SKM-1 (cell line): ENCODE data around the gene ANO2.

Source experiments
- DNase-seq: peaks from one replicate; lab custom pipeline; 2025; ENCODE audit not compliant: unreplicated experiment; lab: John Stamatoyannopoulos, UW

ANO2 gene

DNA sequence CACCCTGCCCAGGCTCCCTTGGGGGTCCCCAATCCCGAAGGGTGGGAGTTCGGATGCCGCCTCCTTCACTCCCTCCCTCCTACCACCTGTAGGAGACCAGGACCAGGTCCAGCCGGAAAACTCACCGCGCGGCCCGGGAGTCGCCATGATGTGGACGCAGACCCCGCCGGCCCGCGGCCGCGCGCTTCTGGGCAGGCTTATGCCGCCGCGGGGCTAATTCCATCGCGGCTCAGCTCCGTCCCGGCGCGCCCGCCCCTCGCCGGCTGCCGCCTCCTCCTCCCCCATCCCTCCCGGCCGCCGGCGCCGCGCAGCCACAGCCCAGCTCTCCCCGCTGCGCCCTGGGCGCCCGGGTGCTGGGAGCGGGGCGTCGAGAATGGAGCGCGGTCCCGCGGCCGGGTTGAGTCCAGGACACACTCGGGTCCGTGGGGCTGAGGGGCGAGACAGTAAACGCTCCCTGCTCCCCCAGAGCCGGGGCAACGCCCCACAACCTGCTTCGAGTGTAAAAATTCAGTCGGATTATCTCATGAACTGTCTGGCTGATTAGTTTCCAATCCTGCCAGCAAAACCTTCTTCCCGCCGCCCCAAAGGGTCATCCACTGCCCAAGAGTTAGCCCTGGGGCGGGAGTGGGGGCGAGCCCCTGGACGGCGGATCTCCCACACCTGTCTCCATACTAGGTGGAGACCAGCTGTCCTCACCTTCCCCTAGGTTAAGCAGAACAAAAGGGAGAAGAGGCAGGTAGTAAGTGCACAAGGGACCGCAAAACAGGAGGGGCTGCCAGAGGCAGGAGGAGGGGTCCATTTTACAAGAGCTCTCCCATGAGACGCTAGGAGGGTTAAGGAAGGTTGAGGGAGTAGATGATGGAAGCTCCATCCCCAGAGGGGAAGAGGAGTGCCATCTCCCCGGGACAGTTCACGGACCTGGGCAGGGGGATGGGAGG, at the start of gene ANO2:
Gene ANO2 (minus strand): TSS at position 189 of the 938 bp plus-strand sequence. CDS start 42 bp downstream, at position 147.
- no peak for DNase-seq

DNA sequence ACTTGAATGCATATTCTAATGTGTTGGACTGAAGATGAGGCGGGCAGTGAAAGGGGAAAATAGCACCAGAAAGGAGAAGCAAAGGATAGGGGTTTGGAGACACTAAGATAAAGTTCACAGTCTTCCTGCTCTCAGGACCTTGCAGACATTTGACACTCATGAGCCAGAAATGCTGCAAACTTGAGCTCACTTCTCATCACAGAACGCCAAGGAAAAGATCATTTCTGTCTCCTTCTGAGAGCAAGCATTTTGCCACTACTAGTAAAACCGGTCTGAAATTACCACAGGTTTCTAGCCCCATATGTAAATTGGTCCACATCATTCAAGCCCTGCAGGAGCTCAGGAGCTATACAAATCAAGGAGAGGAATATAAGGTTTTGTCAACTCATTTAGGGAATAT, 44.6 kb upstream of the ANO2 start:
- no peak for DNase-seq

DNA sequence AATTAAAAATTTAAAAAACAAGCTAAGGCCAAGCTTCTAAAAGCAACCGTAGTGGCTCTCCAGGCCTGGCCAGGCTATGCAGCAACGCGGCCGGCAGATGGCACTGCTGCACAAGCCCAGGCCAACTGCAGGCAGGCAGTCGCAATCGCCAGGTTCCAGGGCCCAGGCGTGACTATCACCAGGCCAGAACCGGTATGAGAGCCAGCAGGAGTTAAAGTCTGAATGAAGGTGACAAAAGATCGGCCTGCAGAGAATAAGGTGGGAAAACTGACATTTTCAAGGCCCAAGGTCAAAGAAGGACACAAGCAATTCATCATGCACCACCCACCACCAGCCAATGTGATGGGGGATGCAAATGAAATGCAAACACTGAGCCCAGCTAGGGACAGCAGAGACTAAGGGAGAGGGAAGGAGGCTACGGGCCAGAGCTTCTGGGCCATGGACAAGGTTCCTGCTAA, 43.6 kb upstream of the ANO2 start:
- DNase-seq, result peak; percentile 1

DNA sequence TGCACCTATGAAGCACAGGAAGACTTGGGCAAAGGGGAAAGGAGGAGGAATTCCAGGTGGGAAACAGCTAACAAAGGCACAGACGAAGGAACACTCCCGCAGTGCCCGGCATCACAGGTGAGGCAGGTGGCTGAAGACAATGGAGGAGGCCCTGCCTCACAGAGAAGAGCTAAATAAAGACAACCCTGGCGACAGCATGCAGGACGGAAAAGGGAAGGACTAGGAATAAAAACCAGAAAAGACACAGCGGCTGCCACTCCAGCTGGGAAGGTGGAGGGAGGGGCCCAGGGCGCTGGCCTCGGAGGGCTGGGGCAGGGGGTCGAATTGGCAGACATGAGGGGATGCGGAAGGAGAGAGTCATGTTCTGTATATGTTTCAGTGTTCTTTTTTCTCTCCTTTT, 43.0 kb upstream of the ANO2 start:
- DNase-seq, result no peak

DNA sequence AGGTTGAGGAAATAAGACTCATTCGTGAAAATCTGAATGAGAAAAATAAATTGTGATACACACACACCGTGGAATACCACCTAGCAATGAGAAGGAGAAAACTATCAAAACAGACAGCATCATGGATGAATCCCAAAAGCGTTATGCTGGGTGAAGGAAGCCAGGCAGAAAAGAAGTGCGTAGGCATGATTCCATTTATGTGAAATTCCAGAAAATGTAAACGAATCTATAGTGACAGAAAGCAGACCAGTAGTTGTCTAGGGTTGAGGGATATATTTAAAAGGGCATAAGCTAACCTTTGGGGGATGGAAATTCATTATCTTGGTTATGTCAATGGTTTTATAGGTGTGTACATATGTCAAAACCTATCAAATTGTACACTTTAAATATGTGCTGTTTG, 42.5 kb upstream of the ANO2 start:
- no peak for DNase-seq

DNA sequence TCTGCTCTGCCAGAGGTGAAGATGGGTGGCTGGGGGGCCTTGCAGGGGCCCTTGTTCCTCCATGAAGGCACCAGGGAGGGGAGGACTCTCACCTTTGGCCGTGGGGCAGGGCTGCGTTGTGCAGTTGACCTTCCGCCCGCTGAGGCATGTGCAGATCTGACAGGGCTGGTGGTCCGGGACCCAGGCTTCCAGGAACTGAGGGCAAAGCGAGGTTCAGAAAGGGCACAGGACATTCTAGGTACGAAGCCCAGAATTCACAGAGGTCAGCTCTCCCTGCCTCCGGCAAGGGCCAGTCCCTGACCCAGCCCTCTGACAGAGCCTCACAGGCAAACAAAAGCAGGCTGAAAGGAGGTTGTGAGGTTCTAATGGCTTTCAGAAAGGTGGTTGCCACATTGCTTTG, 40.4 kb upstream of the ANO2 start:
- DNase-seq, result no peak

DNA sequence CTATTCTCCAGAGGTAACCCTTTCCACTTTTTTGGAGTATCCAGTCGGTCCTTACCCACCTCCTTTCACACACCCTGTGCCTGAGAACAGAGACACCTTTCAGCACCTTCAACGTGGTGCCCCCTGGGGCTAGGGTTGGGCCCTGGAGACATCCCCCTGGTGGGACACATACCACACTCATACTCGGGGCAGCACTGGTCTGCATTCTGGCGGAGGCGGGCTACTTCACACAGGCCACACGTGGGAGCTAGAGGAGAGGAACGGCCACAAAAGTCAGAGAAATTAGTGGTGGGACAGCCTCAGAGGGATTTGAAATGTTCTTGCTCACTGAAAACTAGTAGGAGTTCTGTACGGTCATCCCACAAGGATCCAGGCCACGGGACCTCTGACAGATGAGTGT, 39.8 kb upstream of the ANO2 start:
- DNase-seq, result no peak

DNA sequence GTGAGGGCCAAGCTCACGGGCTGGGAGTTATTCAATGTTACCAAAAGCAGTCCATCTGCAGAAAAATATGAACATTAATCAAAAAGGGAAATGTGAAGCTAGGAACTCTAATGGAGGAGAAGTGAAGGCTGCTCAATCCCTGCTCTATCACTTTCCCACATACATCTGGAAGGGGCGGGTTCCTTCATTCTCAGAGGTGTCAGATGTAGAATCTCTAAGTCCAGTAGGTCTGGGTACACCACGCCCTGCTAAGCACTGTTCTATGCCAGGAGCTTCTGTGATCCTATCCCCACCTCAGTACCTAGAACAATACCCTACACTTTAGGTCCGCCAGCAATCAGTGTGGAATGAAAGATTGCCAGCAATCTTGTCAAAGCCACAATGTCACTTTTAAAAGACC, 37.0 kb upstream of the ANO2 start:
- DNase-seq, result no peak

DNA sequence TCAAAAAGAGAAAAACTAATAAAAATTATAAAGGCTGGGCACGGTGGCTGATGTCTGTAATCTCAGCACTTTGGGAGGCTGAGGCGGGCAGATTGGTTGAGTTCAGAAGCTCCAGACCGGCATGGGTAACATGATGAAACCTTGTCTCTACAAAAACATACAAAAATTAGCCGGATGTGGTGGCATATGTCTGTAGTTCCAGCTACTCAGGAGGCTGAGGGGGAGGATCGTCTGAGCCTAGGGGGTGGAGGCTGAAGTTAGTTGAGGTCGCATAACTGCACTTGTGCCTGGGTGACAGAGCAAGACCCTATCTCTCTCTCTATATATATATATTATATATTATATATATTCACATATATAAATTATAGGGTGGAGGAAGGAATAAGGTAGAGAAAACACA, 32.5 kb upstream of the ANO2 start:
- no peak for DNase-seq

DNA sequence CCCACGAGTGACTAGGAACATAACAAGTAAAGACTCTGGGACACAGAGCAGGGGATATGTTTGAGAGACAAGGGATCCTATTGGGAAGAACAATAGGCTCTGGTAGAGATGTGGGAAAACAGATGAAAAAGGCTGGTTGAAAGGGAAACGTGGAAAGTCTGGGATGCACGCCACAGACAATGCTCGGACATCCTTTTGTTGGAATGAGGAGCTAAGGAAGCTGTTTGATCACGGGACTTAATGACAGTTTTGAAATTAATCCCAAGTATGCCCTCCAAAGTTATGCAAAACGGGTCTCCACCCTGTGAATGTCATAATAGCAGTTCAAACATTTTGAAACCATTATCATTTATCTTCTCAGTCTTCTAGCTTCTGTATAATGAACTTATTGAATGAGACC, 31.7 kb upstream of the ANO2 start:
- no peak for DNase-seq

DNA sequence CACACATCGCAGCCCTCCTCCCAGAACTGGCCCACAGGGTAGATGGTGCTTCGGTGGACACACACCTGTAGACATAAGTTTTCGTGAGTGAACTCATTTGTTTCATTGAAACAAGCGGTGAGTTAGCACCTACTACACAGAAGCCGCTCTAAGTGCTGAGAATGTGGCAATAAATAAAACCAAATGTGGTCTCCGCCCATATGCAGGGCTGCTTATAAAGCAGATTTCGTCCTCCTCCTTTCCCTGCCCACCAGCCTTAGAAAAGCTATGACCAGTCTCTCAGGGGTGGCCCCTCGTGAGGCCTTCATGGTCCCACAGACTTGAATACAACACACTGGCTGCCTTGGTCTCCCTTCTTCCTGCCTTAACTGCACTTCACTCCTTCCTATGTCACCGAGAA, 31.1 kb upstream of the ANO2 start:
- DNase-seq, result no peak

DNA sequence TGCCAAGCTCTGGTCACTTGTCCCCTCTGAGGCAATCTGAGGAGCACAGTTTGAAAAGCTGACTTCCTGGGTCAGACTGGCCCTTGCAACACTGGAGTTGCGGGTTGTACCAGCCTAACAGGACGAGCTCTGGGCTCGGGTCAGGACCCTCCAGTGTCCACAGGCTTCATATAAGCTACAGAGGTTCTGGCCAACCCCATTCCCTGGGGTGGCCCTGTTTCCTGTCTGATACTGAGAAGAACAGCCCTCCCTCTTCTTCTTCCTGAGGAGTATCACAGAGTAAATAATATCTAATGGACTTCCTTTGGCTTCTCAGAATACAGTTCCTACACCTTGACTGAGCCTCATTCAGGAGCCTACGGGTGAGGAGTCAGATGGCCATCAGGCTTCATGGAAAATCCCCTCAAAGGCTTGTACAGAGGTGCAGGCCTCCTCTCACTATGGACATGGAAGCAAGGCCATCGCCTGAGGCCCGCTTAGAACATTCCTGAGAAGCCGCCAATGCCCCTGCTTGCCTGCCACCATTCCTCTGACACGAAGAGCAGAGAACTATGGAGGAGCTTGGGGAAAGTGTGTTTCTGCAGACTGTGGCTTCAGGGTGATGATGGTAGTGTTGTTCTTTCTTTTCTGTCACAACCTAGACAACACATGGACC, 28.5 kb upstream of the ANO2 start:
- DNase-seq, result no peak

DNA sequence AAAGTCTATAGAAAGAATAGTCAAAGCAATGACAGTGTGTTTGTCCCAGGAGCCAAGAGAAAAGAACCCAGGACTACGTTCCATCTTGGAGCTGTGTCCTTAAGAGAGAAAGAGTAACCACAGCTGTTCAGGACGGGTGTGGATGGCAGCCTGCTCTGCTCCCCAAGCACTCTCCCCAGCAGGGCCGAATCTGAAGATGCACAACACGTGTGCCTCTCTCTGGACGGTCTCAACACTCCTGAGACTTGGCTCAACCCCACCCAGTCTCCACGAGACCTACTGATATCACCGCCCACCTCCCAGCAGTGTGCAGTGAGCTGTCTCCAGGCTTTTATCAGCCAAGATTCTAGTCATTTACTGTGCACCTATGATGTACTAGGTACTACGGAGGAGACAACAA, 27.3 kb upstream of the ANO2 start:
- DNase-seq, result no peak

DNA sequence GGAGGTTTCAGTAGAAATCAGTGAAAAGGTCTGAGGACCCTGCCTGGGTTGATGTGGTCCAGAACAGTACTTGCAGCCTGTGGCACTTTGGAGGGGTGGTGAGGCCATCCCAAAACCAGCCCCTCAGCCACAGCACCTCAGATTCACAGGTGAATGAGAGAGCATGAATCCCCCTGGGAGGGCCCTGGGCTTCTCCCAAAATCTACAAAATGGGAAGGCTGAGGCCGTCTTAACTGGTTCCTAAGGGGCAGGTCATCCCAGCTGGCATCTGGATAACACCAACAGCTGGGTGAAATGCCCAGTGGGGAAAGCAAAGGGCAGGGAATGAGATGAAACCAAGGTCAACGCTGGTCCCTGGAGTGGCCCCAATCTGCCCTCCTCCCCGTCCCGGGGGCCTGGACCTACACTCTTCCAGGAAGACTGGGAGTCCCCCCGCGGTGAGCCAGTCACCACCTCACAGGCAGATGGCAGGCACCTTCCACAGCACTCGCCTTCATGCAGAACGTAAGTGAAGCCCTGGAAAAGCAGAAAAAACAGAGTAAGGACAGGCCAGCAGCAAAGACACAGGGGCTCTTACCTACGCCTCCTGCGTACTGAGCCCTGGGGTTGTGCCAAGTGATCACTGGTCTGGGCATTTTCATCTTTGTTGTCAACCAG, 26.3 kb upstream of the ANO2 start:
- no peak for DNase-seq

DNA sequence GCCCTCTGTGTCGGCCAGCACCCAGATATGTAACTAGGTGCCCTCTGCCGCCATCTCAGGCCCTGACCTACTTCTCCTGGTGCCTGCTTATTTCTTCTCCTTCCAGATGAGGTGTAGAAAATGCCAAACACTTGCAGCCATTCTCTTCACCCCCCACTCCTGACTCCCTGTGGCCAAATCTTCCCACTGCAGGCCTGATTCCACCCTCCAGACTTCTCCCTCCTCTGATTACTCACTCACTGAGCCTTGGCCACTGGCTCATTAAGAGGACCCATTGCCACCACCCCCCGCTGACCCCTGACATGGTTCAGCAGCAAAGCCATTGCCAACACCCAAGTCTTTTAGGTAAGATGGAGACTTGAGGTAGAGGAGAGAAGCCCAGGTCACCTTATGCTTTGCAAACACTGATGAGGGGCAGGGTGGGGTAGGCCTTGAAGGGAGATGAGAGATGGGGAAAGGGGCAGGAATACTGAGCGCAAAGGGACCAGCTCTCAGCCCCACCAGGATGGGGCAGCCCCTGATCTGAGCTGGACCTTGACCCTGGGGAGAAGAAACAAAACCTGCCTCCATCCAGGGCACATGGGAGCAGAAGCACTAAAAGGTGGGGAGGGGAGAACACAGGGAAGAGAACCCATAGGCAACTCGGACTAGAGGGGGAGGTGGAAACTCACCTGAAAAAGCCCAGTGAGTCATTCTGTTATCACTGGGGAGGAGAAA, 25.1 kb upstream of the ANO2 start:
- no peak for DNase-seq

DNA sequence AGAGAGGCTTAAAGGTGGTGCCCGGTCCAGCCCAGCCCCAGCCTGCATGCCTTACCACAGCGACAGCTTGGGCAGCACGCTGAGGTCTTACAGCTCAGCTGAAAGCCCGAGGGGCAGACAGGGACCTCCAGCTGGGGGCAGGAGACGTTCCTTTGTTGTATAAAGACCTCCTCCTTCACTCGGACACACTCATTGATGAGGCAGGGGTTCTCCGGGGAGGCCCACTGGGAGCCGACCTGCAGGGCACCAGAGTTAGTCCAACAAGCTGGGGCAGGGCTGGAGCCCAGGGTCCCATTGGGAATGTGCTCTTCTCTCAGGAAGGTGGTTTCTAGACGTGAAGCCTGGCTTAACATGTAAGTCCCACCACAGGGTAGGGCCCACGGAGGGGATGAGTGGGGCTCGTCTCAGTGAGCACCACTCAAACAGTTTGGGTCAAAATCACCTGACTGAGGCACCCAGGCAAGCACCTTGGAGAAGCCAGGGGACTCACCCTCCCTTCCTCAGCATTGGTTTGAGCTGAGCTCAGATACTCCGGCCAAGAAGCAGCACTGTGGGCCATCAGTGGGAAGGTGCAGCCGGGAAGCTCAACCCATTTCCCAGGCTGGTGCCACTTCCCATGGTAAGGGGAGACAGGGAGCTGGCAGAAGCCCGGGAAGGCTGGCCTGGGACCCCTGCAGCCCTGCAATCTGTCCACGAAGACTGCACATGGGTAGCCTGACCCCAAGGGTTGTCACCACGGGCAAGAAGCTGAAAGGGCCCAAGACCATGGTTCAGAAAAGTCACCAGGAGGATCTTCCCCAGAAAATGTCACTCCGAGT, 24.3 kb upstream of the ANO2 start:
- no peak for DNase-seq

DNA sequence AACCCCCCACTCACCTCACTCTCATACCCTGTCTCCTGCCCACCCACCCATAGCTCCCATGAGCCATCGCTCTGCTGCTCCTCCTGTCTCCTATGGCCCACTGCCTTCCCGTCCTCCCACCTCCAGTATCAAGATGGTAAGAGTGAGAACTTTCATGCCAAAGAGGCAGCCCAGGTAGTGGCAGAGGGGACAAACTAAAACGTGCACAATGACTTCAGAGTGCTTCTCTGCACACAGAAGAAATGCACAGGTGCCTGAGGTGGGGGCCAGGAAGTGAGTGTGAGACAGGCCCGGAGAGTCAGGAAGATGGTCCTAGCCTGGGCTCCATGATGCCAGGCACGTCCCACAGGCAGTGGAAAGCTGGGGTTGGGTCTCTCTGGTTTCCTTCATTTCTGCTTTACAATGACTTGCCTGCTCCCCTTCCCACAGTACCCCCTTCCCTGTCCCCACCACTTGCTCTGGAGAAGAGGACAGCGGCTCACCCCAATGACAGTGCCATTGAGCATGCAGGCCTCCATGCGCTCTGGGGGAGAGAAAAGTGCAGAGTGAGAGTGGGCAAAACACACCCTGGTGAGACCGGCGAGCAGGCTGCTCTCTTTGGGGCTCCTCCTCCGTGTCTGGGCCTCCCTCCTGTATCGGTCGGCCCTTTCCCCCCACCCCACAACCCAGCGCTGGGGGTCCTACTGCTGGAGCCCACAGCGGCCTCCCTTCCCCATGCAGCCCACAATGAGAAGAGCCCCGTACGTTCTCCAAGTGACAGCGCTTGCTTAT, 22.8 kb upstream of the ANO2 start:
- DNase-seq, result no peak

DNA sequence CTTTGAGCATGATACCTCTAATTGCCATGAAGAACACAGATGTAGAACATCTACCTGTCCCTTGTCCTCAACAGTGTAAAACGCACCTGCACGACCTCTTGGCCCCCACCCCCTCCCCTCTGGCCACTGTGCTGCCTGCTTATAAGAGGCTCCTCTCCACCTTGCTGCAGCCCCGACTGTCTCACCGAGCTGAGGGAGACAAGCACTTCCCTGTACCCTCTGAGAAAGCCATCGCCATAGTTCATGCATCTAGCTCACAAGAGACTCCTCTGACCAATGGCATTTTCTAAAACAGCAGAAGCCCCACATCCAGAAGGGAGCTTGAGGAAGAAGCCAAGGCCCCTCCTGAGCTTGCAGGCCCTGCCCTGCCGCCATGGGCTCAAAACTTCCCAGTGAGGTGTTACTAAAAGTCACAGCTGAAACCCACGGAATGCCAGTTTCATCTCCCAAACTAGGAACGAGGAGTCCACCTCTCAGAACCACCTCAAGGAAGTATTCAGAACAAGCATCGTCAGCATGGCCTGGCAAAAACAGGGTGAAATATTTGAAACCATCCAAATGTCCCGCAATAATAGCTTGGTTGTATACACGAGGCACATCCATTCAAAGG, 21.5 kb upstream of the ANO2 start:
- no peak for DNase-seq

DNA sequence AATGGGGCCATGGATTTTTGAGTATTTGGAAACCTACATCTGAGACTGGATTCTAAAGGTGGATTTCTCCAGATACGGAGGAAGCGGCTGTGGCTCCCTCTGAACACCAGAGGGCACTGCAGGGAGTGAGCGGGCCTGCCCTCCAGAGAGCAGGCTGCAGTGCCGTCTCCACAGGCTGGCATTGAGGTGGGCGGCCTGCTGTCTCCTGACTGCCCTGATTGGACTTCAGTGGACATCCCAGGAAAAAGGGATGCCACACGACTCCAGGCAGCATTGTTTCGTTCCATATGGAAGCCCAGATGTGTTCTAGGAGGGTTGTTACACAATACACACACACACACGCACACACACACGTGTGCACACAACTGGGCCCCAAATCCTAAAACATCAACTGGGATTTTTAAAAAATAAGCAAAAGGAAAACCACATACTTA, 20.9 kb upstream of the ANO2 start:
- no peak for DNase-seq
